Nephron progenitor cell (in vitro differentiated cells): ENCODE data around the gene NUP50.

Experiments used
- DNase-seq: peaks from one replicate; pipeline ENCODE4 v3.0.0; 2021
- H3K27ac Mint-ChIP-seq: 2 replicates; pipeline ENCODE4 v1.8.0; 2021; ENCODE audit warnings: mild to moderate bottlenecking, moderate library complexity, mixed read lengths
- H3K27me3 Mint-ChIP-seq: 2 replicates; pipeline ENCODE4 v1.8.0; 2021; ENCODE audit warnings: mild to moderate bottlenecking, low read depth, mixed read lengths; ENCODE audit not compliant: poor library complexity
- H3K36me3 Mint-ChIP-seq: 2 replicates; pipeline ENCODE4 v1.8.0; 2021; ENCODE audit warnings: low read depth, mixed read lengths
- H3K4me1 Mint-ChIP-seq: 2 replicates; pipeline ENCODE4 v1.8.0; 2021; ENCODE audit warnings: mixed read lengths
- H3K4me3 Mint-ChIP-seq: 2 replicates; pipeline ENCODE4 v1.8.0; 2021; ENCODE audit warnings: mild to moderate bottlenecking, moderate library complexity, mixed read lengths
- H3K9me3 Mint-ChIP-seq: 2 replicates; pipeline ENCODE4 v1.8.0; 2021; ENCODE audit warnings: mild to moderate bottlenecking, moderate library complexity, mixed read lengths
- TF ChIP-seq, protein P1 (sequence below): fragments of 200-600 bp; sonication (generic); IDR thresholded peaks from 2 replicates; pipeline ENCODE4 v1.5.0; 2021; ENCODE audit warnings: antibody characterized with exemption

Gene NUP50

DNA sequence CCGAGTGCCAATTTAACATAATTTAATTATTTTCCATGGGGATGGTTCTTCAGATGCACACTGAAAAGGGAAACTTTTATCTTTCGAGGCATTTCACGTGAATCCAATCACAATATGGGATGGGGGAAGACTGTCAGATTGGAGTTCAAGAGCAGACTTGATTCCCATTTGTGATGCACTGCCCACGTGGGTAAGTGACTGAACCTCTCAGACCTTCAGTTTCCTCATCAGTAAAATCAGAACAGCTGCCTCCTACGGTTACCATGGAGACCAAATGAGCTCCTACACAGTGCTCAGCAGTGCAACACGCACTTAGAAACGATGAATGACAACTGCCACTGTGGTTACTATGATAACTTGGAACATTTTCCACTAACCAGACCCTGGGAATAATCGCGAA lies 55.3 kb downstream of the NUP50 start:
- H3K36me3 Mint-ChIP-seq: no peaks in the 10 kb centered on the region
- H3K9me3 Mint-ChIP-seq: no peaks in the 10 kb centered on the region
- no peak overlapping the region for H3K4me3 Mint-ChIP-seq
- peaks cover 9% of the 10 kb centered on the region for H3K27me3 Mint-ChIP-seq
- DNase-seq: no peak
- no peak overlapping the region for H3K27ac Mint-ChIP-seq
- peaks cover 28% of the 10 kb centered on the region for H3K4me1 Mint-ChIP-seq
- TF ChIP-seq, protein P1, sequence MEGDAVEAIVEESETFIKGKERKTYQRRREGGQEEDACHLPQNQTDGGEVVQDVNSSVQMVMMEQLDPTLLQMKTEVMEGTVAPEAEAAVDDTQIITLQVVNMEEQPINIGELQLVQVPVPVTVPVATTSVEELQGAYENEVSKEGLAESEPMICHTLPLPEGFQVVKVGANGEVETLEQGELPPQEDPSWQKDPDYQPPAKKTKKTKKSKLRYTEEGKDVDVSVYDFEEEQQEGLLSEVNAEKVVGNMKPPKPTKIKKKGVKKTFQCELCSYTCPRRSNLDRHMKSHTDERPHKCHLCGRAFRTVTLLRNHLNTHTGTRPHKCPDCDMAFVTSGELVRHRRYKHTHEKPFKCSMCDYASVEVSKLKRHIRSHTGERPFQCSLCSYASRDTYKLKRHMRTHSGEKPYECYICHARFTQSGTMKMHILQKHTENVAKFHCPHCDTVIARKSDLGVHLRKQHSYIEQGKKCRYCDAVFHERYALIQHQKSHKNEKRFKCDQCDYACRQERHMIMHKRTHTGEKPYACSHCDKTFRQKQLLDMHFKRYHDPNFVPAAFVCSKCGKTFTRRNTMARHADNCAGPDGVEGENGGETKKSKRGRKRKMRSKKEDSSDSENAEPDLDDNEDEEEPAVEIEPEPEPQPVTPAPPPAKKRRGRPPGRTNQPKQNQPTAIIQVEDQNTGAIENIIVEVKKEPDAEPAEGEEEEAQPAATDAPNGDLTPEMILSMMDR: no peak

DNA sequence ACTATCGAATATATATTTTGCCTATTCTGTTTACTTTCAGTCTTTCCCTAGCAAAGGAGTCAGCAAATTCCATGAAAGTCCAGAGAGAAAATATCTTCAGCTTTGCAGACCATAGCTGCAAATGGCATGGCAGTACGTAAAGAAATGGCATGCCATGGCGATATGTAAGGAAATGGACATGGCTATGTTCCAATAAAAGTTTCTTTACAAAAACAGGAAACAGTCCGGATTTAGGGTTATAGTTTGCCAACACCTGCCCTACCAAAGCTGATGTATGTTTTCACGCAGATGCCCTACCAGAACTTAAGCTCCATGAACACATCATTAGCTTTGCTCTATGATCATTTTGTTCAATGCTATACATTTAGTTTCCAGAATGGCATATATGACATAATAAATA lies 57.5 kb downstream of the NUP50 start:
- H3K27me3 Mint-ChIP-seq: peaks cover 6% of the 10 kb centered on the region
- H3K9me3 Mint-ChIP-seq: no peaks in the 10 kb centered on the region
- no peak for DNase-seq
- H3K4me1 Mint-ChIP-seq: peaks cover 37% of the 10 kb centered on the region
- no peak overlapping the region for H3K4me3 Mint-ChIP-seq
- TF ChIP-seq, protein P1: no peak
- H3K36me3 Mint-ChIP-seq: no peaks in the 10 kb centered on the region
- H3K27ac Mint-ChIP-seq: no peak overlapping the region

DNA sequence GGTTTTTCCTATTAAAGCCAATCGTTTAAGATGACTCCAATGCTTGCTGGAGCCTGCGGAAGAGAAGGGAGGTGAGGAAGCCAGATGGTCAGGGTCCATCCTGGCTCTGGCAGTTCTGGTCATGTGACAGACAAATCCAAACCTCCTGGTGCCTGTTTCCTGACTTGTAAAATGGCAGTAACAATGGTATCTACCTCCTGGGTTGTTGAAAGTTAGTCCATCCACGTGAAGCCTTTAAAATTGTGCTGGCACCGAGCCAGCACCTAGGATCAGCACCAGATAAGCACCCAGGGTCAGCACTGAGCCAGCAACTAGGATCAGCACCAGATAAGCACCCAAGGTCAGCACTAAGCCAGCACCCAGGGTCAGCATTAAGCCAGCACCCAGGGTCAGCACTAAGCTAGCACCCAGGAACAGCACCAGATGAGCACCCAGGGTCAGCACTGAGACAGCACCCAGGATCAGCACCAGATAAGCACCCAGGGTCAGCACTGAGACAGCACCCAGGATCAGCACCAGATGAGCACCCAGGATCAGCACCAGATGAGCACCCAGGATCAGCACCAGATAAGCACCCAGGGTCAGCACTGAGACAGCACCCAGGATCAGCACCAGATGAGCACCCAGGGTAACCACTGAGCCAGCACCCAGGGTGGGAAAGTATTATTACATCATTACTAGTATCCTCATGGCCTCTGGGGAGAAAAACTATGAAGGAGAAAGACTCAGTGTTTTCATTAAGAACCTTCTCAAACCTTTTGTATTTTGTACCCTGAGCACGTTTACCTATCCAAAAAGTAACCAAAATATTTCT lies 59.8 kb downstream of the NUP50 start:
- H3K27ac Mint-ChIP-seq: peak overlapping the region; percentile 47
- H3K4me1 Mint-ChIP-seq: peaks cover 51% of the 10 kb centered on the region
- H3K4me3 Mint-ChIP-seq: no peak overlapping the region
- no peaks in the 10 kb centered on the region for H3K36me3 Mint-ChIP-seq
- H3K27me3 Mint-ChIP-seq: peaks cover 14% of the 10 kb centered on the region
- TF ChIP-seq, protein P1: no peak
- H3K9me3 Mint-ChIP-seq: no peaks in the 10 kb centered on the region
- no peak for DNase-seq

DNA sequence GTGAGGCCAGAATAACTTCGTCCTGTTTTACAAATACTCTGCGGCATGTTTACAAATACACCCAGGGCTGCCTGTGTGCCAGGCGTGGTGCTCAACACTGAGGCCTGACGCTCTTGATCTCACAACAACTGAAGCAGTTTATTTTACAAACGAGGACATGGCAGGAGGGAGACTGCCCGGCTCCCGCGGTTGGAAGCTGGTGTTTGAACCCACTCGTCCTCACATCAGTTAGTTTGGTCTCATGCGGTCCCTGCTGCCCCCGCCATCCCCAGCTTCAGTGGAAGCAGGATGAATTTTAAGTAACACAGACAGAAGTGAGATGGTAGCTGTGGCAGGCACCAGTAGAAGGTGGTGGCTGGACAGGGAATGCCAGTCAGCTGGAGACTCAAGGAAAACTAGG lies 60.6 kb downstream of the NUP50 start:
- TF ChIP-seq, protein P1: no peak
- Mint-ChIP-seq H3K4me3 (peak overlapping the region; percentile 43), H3K9me3 (no peaks in the 10 kb centered on the region), H3K36me3 (no peaks in the 10 kb centered on the region), H3K4me1 (peaks cover 43% of the 10 kb centered on the region), H3K27ac (peak overlapping the region; percentile 47), H3K27me3 (peaks cover 14% of the 10 kb centered on the region)
- no peak for DNase-seq

GRCh38 chr22:45224988-45225731 lies 61.4 kb downstream of the NUP50 start:
- Mint-ChIP-seq H3K36me3 (no peaks in the 10 kb centered on the region), H3K4me3 (no peak overlapping the region), H3K27me3 (peaks cover 16% of the 10 kb centered on the region), H3K27ac (no peak overlapping the region), H3K4me1 (peaks cover 47% of the 10 kb centered on the region), H3K9me3 (no peaks in the 10 kb centered on the region)
- DNase-seq: no peak
- TF ChIP-seq, protein P1: no peak
